GM12873 (cell line): Measurements from ENCODE around the gene ABLIM2.

Experiments
- CTCF ChIP-seq: IDR thresholded peaks from 2 replicates; pipeline ENCODE4 v1.5.1; 2012; ENCODE audit warnings: low read depth, mild to moderate bottlenecking, moderate library complexity, low read length, control low read depth; ENCODE audit not compliant: insufficient read depth; ENCODE audit errors: missing control alignments

The ABLIM2 gene

GRCh38 chr4:7966281-7967062, 192.1 kb downstream of the ABLIM2 start:
- TF ChIP-seq CTCF, result no peak

GRCh38 chr4:7964890-7965662, 193.5 kb downstream of the ABLIM2 start:
- no peak for TF ChIP-seq CTCF

- no peak for TF ChIP-seq CTCF
Measured at GRCh38 chr4:7964459-7964858, 194.2 kb downstream of the ABLIM2 start.

GRCh38 chr4:7963691-7964090, 194.9 kb downstream of the ABLIM2 start:
- TF ChIP-seq CTCF, result no peak

- no peak for TF ChIP-seq CTCF
Measured at GRCh38 chr4:7962609-7963508, 195.8 kb downstream of the ABLIM2 start.

- no peak for TF ChIP-seq CTCF
Measured at GRCh38 chr4:7960790-7961655, 197.6 kb downstream of the ABLIM2 start.
